CD4-positive, alpha-beta T cell (primary cell): ENCODE data around the gene RALGPS2. TPM values are rescaled to one million over a fixed set of nuclear protein-coding genes. Genes with fewer than 3 reads are reported as not detected.

ENCODE experiments used
- ATAC-seq: fragments of 200-7000 bp; cut with Tn5 transposase; one replicate; pipeline ENCODE4 v1.10.0; 2022; ENCODE audit warnings: mild to moderate bottlenecking; ENCODE audit not compliant: poor library complexity
- CTCF ChIA-PET: fragments of 350-600 bp; sonication (Branson Sonifier 250); formaldehyde crosslinking; loops from one replicate; lab custom pipeline; 2021; ENCODE audit warnings: antibody characterized with exemption, inconsistent platforms; lab: Charles Lee
- POLR2A ChIA-PET: fragments of 350-600 bp; sonication (Branson Sonifier 250); formaldehyde crosslinking; loops from one replicate; lab custom pipeline; 2021; ENCODE audit warnings: antibody characterized with exemption, inconsistent platforms; lab: Charles Lee
- DNase-seq, 14 experiments: peaks; one replicate each; pipeline ENCODE4 v3.0.0-alpha.2; 2013 to 2020; ENCODE audit warnings: mixed read lengths in 2 of 14
- H3K27ac ChIP-seq, 2 donors: one replicate each; pipeline versions ENCODE4 v1.5.1 to v1.7.0; 2013; ENCODE audit warnings: low read length in 2 of 2, low read depth in 1 of 2, mild to moderate bottlenecking in 1 of 2
- H3K27me3 ChIP-seq, 2 experiments: 1 replicate in 1 of 2; 2 replicates in 1 of 2; pipeline versions ENCODE4 v1.6.1 to v1.7.0; 2013; ENCODE audit warnings: low read length in 2 of 2, control low read depth in 1 of 2, mild to moderate bottlenecking in 1 of 2, moderate library complexity in 1 of 2; ENCODE audit not compliant: insufficient read depth in 2 of 2, control insufficient read depth in 1 of 2
- H3K36me3 ChIP-seq: one replicate; pipeline ENCODE4 v1.6.1; 2013; ENCODE audit warnings: low read length, control low read depth; ENCODE audit not compliant: insufficient read depth
- H3K4me1 ChIP-seq: one replicate; pipeline ENCODE4 v1.6.1; 2013; ENCODE audit warnings: low read length, control low read depth; ENCODE audit not compliant: insufficient read depth
- H3K4me3 ChIP-seq: one replicate; pipeline ENCODE4 v1.5.1; 2013; ENCODE audit warnings: mild to moderate bottlenecking, low read length, moderate library complexity
- H3K9me3 ChIP-seq, 2 experiments: 1 replicate in 1 of 2; 2 replicates in 1 of 2; pipeline versions ENCODE4 v1.6.1 to v1.7.0; 2013; ENCODE audit warnings: low read length in 2 of 2, mild to moderate bottlenecking in 2 of 2, control low read depth in 1 of 2, moderate library complexity in 1 of 2; ENCODE audit not compliant: control insufficient read depth in 1 of 2, insufficient read depth in 1 of 2
- H3K27ac Mint-ChIP-seq: one replicate; pipeline ENCODE4 v1.8.0; 2020; ENCODE audit warnings: mixed read lengths
- H3K27me3 Mint-ChIP-seq: one replicate; pipeline ENCODE4 v1.8.0; 2021; ENCODE audit warnings: mixed read lengths
- H3K36me3 Mint-ChIP-seq: one replicate; pipeline ENCODE4 v1.8.0; 2021; ENCODE audit warnings: low read depth, mixed read lengths
- H3K4me1 Mint-ChIP-seq: one replicate; pipeline ENCODE4 v1.8.0; 2021; ENCODE audit warnings: low read depth, mixed read lengths
- H3K4me3 Mint-ChIP-seq: one replicate; pipeline ENCODE4 v1.8.0; 2020; ENCODE audit warnings: mild to moderate bottlenecking, mixed read lengths
- H3K9me3 Mint-ChIP-seq: one replicate; pipeline ENCODE4 v1.8.0; 2020; ENCODE audit warnings: mixed read lengths
- CTCF ChIP-seq: fragments of 200-600 bp; IDR thresholded peaks from one replicate; pipeline ENCODE4 v1.8.0; 2022; ENCODE audit warnings: antibody characterized with exemption, mild to moderate bottlenecking
- intact Hi-C, 2 experiments: fragments of 100-400 bp; cut with DNase I in 1 of 2; cut with micrococcal nuclease in 1 of 2; formaldehyde crosslinking; loops; one replicate each; pipeline versions ENCODE4 v1.15.1 to v1.9.0; 2023 to 2025; cut with DNase I, micrococcal nuclease
- total RNA-seq, 174 experiments: library from RNA in 2 of 174; stranded (reverse) in 2 of 174; gene quantifications; one replicate each; pipeline ENCODE4 v1.2.3 and lab custom pipeline; 2021 to 2026

RALGPS2 gene
- total RNA-seq, 2 experiments from 2014 or later, result 8.6 to 10.8 TPM

- POLR2A ChIA-PET, result no interaction called here
- Mint-ChIP-seq H3K4me3 (no peak overlapping the region), H3K27me3 (no peaks in the 10 kb centered on the region), H3K36me3 (no peaks in the 10 kb centered on the region), H3K4me1 (no peaks in the 10 kb centered on the region), H3K9me3 (no peaks in the 10 kb centered on the region), H3K27ac (no peak overlapping the region)
- intact Hi-C loops, result no loop called here
- DNase-seq (no peak), ATAC-seq (no peak)
- Histone ChIP-seq H3K4me1 (no peaks in the 10 kb centered on the region), H3K27ac (no peak overlapping the region), H3K4me3 (no peak overlapping the region), H3K9me3 (no peaks in the 10 kb centered on the region), H3K27me3 (no peaks in the 10 kb centered on the region), H3K36me3 (no peaks in the 10 kb centered on the region)
- no peak for TF ChIP-seq CTCF
- CTCF ChIA-PET, result no interaction called here
These were observed 35.3 kb upstream of the RALGPS2 start for GRCh38 chr1:178689769-178690168.

- no peaks in the 10 kb centered on the region for H3K4me1 ChIP-seq
- no peak overlapping the region for H3K4me3 Mint-ChIP-seq
- H3K27me3 Mint-ChIP-seq, result no peaks in the 10 kb centered on the region
- H3K4me1 Mint-ChIP-seq, result no peaks in the 10 kb centered on the region
- no peaks in the 10 kb centered on the region for H3K27me3 ChIP-seq
- H3K27ac ChIP-seq, result no peak overlapping the region
- no peaks in the 10 kb centered on the region for H3K36me3 Mint-ChIP-seq
- CTCF ChIA-PET, result no interaction called here
- no peak overlapping the region for H3K4me3 ChIP-seq
- H3K9me3 ChIP-seq, result no peaks in the 10 kb centered on the region
- no peaks in the 10 kb centered on the region for H3K9me3 Mint-ChIP-seq
- POLR2A ChIA-PET, result no interaction called here
- DNase-seq, result no peak
- H3K27ac Mint-ChIP-seq, result no peak overlapping the region
- no peak for ATAC-seq
- intact Hi-C loops, result no loop called here
- TF ChIP-seq CTCF, result no peak
- no peaks in the 10 kb centered on the region for H3K36me3 ChIP-seq
These were observed 34.5 kb upstream of the RALGPS2 start for GRCh38 chr1:178690496-178690895.

- no peak for TF ChIP-seq CTCF
- H3K9me3 ChIP-seq, result no peaks in the 10 kb centered on the region
- no peaks in the 10 kb centered on the region for H3K9me3 Mint-ChIP-seq
- ChIA-PET CTCF (no interaction called here), POLR2A (no interaction called here)
- no peaks in the 10 kb centered on the region for H3K36me3 ChIP-seq
- H3K27me3 ChIP-seq, result no peaks in the 10 kb centered on the region
- intact Hi-C loops, result no loop called here
- H3K4me1 ChIP-seq, result no peaks in the 10 kb centered on the region
- no peaks in the 10 kb centered on the region for H3K4me1 Mint-ChIP-seq
- no peak overlapping the region for H3K4me3 ChIP-seq
- no peak overlapping the region for H3K27ac Mint-ChIP-seq
- no peak overlapping the region for H3K4me3 Mint-ChIP-seq
- H3K27me3 Mint-ChIP-seq, result no peaks in the 10 kb centered on the region
- H3K36me3 Mint-ChIP-seq, result no peaks in the 10 kb centered on the region
- ATAC-seq, result no peak
- peak in 1 of 14 experiments; percentile 1 for DNase-seq
- H3K27ac ChIP-seq, result no peak overlapping the region
These were observed 32.3 kb upstream of the RALGPS2 start for GRCh38 chr1:178692564-178693327.
